Lung (tissue), 16 donors: ENCODE results near the gene RAB3IP. TPM values are rescaled to one million over a fixed set of nuclear protein-coding genes. Genes with fewer than 3 reads are reported as not detected.
A peak's percentile ranks its signal among the peaks of the same experiment; 100 is the strongest.

Experiments
- ATAC-seq: fragments of 200-7000 bp; cut with Tn5 transposase; one replicate; pipeline ENCODE4 v1.9.1; 2020; ENCODE audit warnings: moderate number of reproducible peaks; ENCODE audit not compliant: insufficient read depth, low FRiP score
- DNase-seq, 3 donors: peaks; one replicate each; pipeline ENCODE4 v3.0.0-alpha.2; 2013 to 2017
- H3K27ac ChIP-seq, 2 donors: one replicate each; pipeline ENCODE4 v1.5.1; 2013; ENCODE audit warnings: mild to moderate bottlenecking in 2 of 2, moderate library complexity in 2 of 2, control low read depth in 1 of 2, inconsistent platforms in 1 of 2, low read depth in 1 of 2, low read length in 1 of 2
- H3K27me3 ChIP-seq, 3 donors: one replicate each; pipeline ENCODE4 v1.5.1; 2013; ENCODE audit warnings: low read length in 2 of 3; ENCODE audit not compliant: control insufficient read depth in 3 of 3, insufficient read depth in 3 of 3
- H3K36me3 ChIP-seq, 4 donors: one replicate each; pipeline ENCODE4 v1.5.1; 2013; ENCODE audit warnings: low read length in 4 of 4, mild to moderate bottlenecking in 1 of 4, moderate library complexity in 1 of 4; ENCODE audit not compliant: control insufficient read depth in 4 of 4, insufficient read depth in 4 of 4
- H3K4me1 ChIP-seq, 5 donors: one replicate each; pipeline ENCODE4 v1.5.1; 2013; ENCODE audit warnings: low read length in 5 of 5, mild to moderate bottlenecking in 2 of 5, moderate library complexity in 1 of 5; ENCODE audit not compliant: control insufficient read depth in 5 of 5, insufficient read depth in 5 of 5
- H3K4me3 ChIP-seq: one replicate; pipeline ENCODE4 v1.5.1; 2013; ENCODE audit warnings: mild to moderate bottlenecking, control low read depth, moderate library complexity
- H3K9ac ChIP-seq, 2 donors: one replicate each; pipeline ENCODE4 v1.5.1; 2013; ENCODE audit warnings: low read length in 2 of 2, control low read depth in 1 of 2; ENCODE audit not compliant: insufficient read depth in 1 of 2
- H3K9me3 ChIP-seq, 4 donors: one replicate each; pipeline ENCODE4 v1.5.1; 2013; ENCODE audit warnings: low read length in 3 of 4, mild to moderate bottlenecking in 1 of 4, moderate library complexity in 1 of 4; ENCODE audit not compliant: control insufficient read depth in 4 of 4, insufficient read depth in 3 of 4
- WGBS, 2 donors: extraction: QIAGEN DNeasy Blood & Tissue Kit; methylation state at CpG; one replicate each; pipeline ENCODE4 v1.1.7; 2013; 5-methylcytosine and 5-hydroxymethylcytosine counted together
- long read RNA-seq, 5 donors: transcript quantifications; one replicate each; lab custom pipeline, GENCODE V29; 2026
- polyA plus RNA-seq, 2 donors: library from polyadenylated mRNA; stranded (reverse); fragments of 200-250 nt; gene quantifications; one replicate each; pipeline ENCODE4 v1.2.1, GENCODE V29; 2013
- total RNA-seq, 2 donors: library from RNA; depleted of rRNA in 1 of 2; stranded (reverse); fragments of >200 nt in 1 of 2; gene quantifications; one replicate each; pipeline ENCODE4 v1.2.1, GENCODE V29; 2014 to 2021
- TF ChIP-seq, protein P1 (sequence below): IDR thresholded peaks from 2 replicates; pipeline ENCODE4 v1.5.1; 2012; ENCODE audit warnings: mild to moderate bottlenecking; ENCODE audit errors: control extremely low read depth, extremely low read depth
- donor health status: control.
- donor health status: control.
- donor health status: Bipolar disorder and iron deficiency.
- donor health status: healthy.
- donor health status: DM: yes; HTN: yes; CAD: no.

RAB3IP gene, protein sequence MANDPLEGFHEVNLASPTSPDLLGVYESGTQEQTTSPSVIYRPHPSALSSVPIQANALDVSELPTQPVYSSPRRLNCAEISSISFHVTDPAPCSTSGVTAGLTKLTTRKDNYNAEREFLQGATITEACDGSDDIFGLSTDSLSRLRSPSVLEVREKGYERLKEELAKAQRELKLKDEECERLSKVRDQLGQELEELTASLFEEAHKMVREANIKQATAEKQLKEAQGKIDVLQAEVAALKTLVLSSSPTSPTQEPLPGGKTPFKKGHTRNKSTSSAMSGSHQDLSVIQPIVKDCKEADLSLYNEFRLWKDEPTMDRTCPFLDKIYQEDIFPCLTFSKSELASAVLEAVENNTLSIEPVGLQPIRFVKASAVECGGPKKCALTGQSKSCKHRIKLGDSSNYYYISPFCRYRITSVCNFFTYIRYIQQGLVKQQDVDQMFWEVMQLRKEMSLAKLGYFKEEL
- 10 to 100 TPM; 32.0 to 77.0 TPM for total RNA-seq
- polyA plus RNA-seq = 10 to 100 TPM; 13.2 to 29.0 TPM
- long read RNA-seq, donor 1, transcript RAB3IP-201 (11 exons, 3,690 nt) = major isoform, 8 of 9 reads
- long read RNA-seq, donor 1, partial matches to known transcripts = 0 of 9 reads
- long read RNA-seq, donor 1, other reads (novel, unspliced or antisense) = 0 of 9 reads
- long read RNA-seq, donor 2, partial matches to known transcripts = 0 of 1 reads
- long read RNA-seq, donor 2, other reads (novel, unspliced or antisense) = 0 of 1 reads
- long read RNA-seq, donor 3 = 0 reads
- long read RNA-seq, donor 4 = 0 reads
- long read RNA-seq, donor 5 = 0 reads

DNA sequence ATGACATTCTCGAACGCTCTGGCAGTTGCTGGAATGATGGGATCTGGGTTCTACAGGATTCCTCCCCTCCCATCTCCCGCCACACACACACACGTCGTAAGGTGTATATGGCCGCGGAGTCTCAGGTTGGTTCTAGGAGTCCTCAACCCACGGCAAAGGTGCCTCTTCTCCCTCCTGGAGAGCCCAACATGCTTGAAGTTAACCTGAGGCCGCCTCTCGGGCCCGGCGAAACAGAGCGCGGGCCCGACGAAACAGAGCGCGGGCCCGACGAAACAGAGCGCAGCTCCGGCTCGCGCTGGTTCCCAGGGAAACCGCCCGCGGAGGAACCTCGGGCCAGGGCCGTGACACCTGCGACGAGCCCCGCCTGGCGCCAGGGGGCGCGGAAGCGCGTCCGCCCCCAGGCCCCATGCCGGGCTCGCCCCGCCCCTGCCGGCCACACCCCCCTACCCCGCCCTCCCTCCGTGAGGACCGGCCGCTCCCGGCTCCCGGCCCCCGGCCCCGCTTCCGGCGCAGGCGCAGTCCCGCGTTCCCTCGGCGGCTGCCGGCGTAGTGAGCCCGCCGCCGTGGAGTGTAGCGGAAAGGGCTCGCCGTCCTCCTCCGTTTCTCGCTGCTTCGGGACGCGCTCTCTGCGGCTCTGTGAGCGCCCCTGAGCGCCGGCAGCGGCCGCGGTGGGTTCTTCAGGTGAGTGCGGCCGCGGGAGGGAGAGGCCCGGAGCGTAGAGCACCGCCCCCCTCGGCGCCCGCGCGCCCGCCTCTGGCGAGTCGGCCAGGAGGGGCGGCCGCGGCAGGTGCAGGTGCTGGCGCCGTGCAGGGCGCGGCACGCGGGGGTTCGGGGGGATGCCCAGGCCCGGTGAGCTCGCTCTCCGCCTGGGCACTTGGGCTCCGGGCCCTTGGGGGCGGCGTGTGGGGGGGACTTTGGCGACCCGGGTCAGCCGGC, at the start of gene RAB3IP:
Gene RAB3IP (plus strand): TSS at position 510 of the 936 bp plus-strand sequence. CDS start 16,549 bp downstream, outside the sequence.
- Histone ChIP-seq H3K27me3 (peaks cover 0 to 2% (median 0%) of the 10 kb centered on the region in 3 donors), H3K4me3 (peak within 1 kb of the TSS; percentile 87), H3K36me3 (no peaks in the 10 kb centered on the region), H3K4me1 (peaks cover 0 to 9% (median 6%) of the 10 kb centered on the region in 5 donors), H3K9ac (peak within 1 kb of the TSS; percentile 89 to 93), H3K9me3 (no peaks in the 10 kb centered on the region), H3K27ac (peak within 1 kb of the TSS; percentile 87 to 94)
- TF ChIP-seq, protein P1, sequence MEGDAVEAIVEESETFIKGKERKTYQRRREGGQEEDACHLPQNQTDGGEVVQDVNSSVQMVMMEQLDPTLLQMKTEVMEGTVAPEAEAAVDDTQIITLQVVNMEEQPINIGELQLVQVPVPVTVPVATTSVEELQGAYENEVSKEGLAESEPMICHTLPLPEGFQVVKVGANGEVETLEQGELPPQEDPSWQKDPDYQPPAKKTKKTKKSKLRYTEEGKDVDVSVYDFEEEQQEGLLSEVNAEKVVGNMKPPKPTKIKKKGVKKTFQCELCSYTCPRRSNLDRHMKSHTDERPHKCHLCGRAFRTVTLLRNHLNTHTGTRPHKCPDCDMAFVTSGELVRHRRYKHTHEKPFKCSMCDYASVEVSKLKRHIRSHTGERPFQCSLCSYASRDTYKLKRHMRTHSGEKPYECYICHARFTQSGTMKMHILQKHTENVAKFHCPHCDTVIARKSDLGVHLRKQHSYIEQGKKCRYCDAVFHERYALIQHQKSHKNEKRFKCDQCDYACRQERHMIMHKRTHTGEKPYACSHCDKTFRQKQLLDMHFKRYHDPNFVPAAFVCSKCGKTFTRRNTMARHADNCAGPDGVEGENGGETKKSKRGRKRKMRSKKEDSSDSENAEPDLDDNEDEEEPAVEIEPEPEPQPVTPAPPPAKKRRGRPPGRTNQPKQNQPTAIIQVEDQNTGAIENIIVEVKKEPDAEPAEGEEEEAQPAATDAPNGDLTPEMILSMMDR = peak; percentile 29
- 2 to 3% methylated on average over 73 to 110 of the region's 110 CpGs for WGBS, 2 donors
- peak; percentile 96 for ATAC-seq
- DNase-seq = peak; percentile 89 to 94 (median 94)

DNA sequence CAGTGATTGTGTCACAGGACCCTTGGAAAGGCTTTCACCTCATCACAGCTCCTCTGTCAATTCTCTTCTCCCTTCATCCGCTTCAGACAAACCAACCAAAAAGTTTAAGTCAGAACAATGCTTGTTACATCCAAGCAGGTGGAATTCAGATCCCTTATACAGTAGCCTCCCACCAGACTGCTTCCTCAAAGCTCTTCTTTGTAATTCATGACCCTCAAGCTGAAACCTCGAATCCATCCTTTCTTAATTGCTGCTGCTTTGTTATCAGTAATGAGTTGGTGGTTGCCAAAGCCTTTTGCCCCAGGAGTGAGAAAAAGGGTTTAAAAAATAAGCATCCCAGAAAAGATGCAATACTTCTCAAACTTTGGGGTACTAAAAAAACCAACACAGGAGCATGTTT, 49.0 kb upstream of the RAB3IP start:
- no peaks in the 10 kb centered on the region for H3K9me3 ChIP-seq
- ATAC-seq (no peak), DNase-seq (no peak)
- H3K4me1 ChIP-seq = peaks cover 0 to 6% (median 0%) of the 10 kb centered on the region in 5 donors
- H3K27ac ChIP-seq = peak overlapping the region in 1 of 2 donors; percentile 73
- no peak overlapping the region for H3K9ac ChIP-seq
- WGBS, 2 donors = 80 to 88% methylated on average over 2 of the region's 2 CpGs
- H3K4me3 ChIP-seq = no peak overlapping the region
- H3K36me3 ChIP-seq = no peaks in the 10 kb centered on the region
- TF ChIP-seq, protein P1 = no peak
- H3K27me3 ChIP-seq = peaks cover 0 to 2% (median 0%) of the 10 kb centered on the region in 3 donors

DNA sequence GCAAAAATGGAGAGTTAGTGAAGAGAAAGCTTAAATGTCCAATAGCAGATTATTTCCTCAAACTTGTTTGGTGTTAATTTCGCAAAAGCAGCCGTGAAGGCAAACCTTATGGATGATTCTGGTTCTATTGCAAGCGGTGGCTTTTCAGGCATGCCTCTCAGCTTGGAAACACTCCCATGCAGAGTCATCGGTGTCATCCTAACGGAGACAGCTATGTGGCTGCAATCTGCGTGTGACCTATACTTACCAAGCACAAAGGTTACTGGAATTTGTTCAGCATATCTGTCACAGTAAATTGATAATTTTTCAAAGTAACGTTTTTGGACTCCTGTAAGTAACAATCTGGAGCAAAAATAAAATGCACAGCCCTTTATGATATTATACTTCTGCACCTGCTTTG, 44.5 kb upstream of the RAB3IP start:
- no peak overlapping the region for H3K9ac ChIP-seq
- H3K9me3 ChIP-seq = no peaks in the 10 kb centered on the region
- ATAC-seq (no peak), DNase-seq (no peak)
- H3K4me1 ChIP-seq = peaks cover 0 to 2% (median 0%) of the 10 kb centered on the region in 5 donors
- TF ChIP-seq, protein P1 = no peak
- no peaks in the 10 kb centered on the region for H3K36me3 ChIP-seq
- H3K27me3 ChIP-seq = no peaks in the 10 kb centered on the region
- no peak overlapping the region for H3K27ac ChIP-seq
- 65 to 78% methylated on average over 7 of the region's 7 CpGs for WGBS, 2 donors
- H3K4me3 ChIP-seq = no peak overlapping the region
